ENCODE results near the gene DGUOK. TPM values are rescaled to one million over a fixed set of nuclear protein-coding genes. Genes with fewer than 3 reads are reported as not detected.

DGUOK gene
- total and polyA plus RNA-seq, 2 experiments from 2014 or later = 68.0 to 116 TPM

DNA sequence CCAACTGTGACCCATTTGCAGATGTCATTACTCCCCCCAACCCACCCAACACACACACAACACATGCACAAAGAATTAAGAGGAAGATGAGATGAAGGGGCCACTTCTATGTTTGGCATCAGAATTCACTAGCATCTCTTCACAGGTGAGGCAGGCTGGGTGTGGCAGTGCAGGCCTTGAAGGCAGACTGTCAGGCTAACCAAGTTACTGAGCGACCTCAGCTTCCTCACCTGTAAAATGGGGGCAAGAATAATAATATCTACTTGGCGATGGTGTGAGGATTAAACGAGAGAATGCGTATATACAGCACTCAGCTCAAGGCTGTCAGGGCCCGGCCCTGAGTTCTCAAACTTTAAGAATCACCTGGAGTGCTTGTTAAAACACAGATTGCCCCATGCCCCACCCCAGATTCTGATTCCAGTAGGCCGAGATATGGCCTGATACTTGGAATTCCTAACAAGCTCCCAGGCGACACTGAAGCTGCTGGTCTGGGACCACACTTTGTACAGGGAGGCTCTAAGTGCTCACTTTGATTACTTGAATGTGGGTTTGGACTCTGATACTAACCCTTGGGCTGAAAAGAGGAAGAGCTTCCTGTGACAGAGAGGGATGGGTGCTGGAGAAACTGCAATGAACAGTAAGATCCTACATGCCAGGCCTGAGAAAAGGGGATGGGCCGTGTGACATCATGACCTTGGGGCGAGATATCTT is 32.8 kb upstream of the DGUOK start:
- peaks cover 5% of the 10 kb centered on the region for H3K4me1 ChIP-seq (ENCODE audit: insufficient read depth)
- H3K9me2 ChIP-seq (replicated peaks; ENCODE audit: insufficient read depth) = no peaks in the 10 kb centered on the region
- H3K27ac ChIP-seq = no peak overlapping the region
- no peak overlapping the region for H3K4me2 ChIP-seq
- H2AFZ ChIP-seq = no peak overlapping the region
- DNase-seq (ENCODE audit: low spot score) = no peak
- H4K20me1 ChIP-seq (ENCODE audit: insufficient read depth, poor library complexity, severe bottlenecking) = no peaks in the 10 kb centered on the region
- no peaks in the 10 kb centered on the region for H3K9me3 ChIP-seq (ENCODE audit: low read depth)
- H3K79me2 ChIP-seq = no peaks in the 10 kb centered on the region
- no peaks in the 10 kb centered on the region for H3K27me3 ChIP-seq
- H3K4me3 ChIP-seq = no peak overlapping the region
- no peak for TF ChIP-seq EZH2 (IDR thresholded peaks at IDR 0.05; ENCODE audit: borderline replicate concordance)
- TF ChIP-seq EZH2phosphoT487 (IDR thresholded peaks at IDR 0.05; ENCODE audit: low read depth, severe bottlenecking, unreplicated experiment) = no peak
- no peak for TF ChIP-seq CTCF (IDR thresholded peaks at IDR 0.05; ENCODE audit: poor library complexity)
- 89% methylated on average over 9 of the region's 9 CpGs for WGBS (ENCODE audit: low lambda C conversion rate, missing lambda C conversion rate)
- no peaks in the 10 kb centered on the region for H3K36me3 ChIP-seq (replicated peaks; ENCODE audit: insufficient read depth, low read depth)

DNA sequence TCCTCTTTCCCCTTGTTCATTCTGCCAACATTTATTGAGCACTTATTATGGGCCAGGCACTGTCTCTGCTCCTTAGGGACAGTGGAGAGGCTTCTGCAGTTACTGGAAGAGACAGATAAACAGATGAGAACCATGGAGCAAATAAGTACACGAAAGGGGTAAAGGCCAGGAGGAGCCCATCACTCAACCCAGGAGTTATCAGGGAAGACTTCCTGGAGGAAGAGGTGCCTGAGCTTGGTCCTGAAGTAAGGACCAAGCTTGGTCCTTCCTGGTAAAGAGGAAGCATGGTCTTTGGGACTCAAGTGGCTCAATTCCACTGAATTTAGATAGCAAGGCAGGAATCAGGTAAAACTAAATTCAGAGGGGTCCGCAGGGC is 32.2 kb upstream of the DGUOK start:
- Histone ChIP-seq H3K27ac (no peak overlapping the region), H4K20me1 (ENCODE audit: insufficient read depth, poor library complexity, severe bottlenecking) (no peaks in the 10 kb centered on the region), H3K9me2 (replicated peaks; ENCODE audit: insufficient read depth) (no peaks in the 10 kb centered on the region), H3K4me3 (no peak overlapping the region), H3K9me3 (ENCODE audit: low read depth) (no peaks in the 10 kb centered on the region), H3K79me2 (no peaks in the 10 kb centered on the region), H3K36me3 (replicated peaks; ENCODE audit: insufficient read depth, low read depth) (no peaks in the 10 kb centered on the region), H3K27me3 (no peaks in the 10 kb centered on the region), H2AFZ (no peak overlapping the region), H3K4me2 (no peak overlapping the region), H3K4me1 (ENCODE audit: insufficient read depth) (peaks cover 5% of the 10 kb centered on the region)
- WGBS (ENCODE audit: low lambda C conversion rate, missing lambda C conversion rate) = 92% methylated on average over 2 of the region's 2 CpGs
- TF ChIP-seq CTCF (IDR thresholded peaks at IDR 0.05; ENCODE audit: poor library complexity) (no peak), EZH2phosphoT487 (IDR thresholded peaks at IDR 0.05; ENCODE audit: low read depth, severe bottlenecking, unreplicated experiment) (no peak), EZH2 (IDR thresholded peaks at IDR 0.05; ENCODE audit: borderline replicate concordance) (no peak)
- DNase-seq (ENCODE audit: low spot score) = no peak

DNA sequence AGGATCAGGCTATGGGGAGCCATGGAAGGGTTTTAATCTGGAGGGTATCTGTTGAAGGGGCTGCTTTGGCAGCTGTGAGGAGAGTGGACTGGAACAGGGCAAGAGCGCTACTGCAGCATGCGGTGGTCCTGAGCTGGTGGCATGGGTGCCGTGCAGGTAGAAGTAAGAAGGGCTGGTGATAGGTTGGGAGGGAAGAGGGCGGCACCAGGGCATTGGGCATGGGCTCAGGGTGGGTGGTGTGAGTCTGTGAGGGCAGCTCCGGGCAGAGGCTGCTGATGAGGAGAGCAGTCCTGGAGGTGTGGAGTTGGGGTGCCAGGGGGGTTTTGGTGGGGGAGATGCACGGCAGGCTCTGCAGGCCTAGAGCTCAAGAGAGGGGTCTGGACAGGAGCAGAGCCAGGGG is 31.8 kb upstream of the DGUOK start:
- no peak overlapping the region for H3K27ac ChIP-seq
- no peaks in the 10 kb centered on the region for H4K20me1 ChIP-seq (ENCODE audit: insufficient read depth, poor library complexity, severe bottlenecking)
- no peak overlapping the region for H3K4me3 ChIP-seq
- no peaks in the 10 kb centered on the region for H3K9me3 ChIP-seq (ENCODE audit: low read depth)
- no peaks in the 10 kb centered on the region for H3K27me3 ChIP-seq
- H3K9me2 ChIP-seq (replicated peaks; ENCODE audit: insufficient read depth) = no peaks in the 10 kb centered on the region
- no peak overlapping the region for H3K4me2 ChIP-seq
- 89% methylated on average over 6 of the region's 6 CpGs for WGBS (ENCODE audit: low lambda C conversion rate, missing lambda C conversion rate)
- no peaks in the 10 kb centered on the region for H3K36me3 ChIP-seq (replicated peaks; ENCODE audit: insufficient read depth, low read depth)
- H2AFZ ChIP-seq = no peak overlapping the region
- H3K79me2 ChIP-seq = no peaks in the 10 kb centered on the region
- TF ChIP-seq EZH2phosphoT487 (IDR thresholded peaks at IDR 0.05; ENCODE audit: low read depth, severe bottlenecking, unreplicated experiment) (no peak), CTCF (IDR thresholded peaks at IDR 0.05; ENCODE audit: poor library complexity) (no peak), EZH2 (IDR thresholded peaks at IDR 0.05; ENCODE audit: borderline replicate concordance) (no peak)
- peaks cover 5% of the 10 kb centered on the region for H3K4me1 ChIP-seq (ENCODE audit: insufficient read depth)
- DNase-seq (ENCODE audit: low spot score) = no peak

Data from hepatocyte (in vitro differentiated cells).